ENCODE data around the gene SPECC1L. TPM values are rescaled to one million over a fixed set of nuclear protein-coding genes. Genes with fewer than 3 reads are reported as not detected.
A peak's percentile ranks its signal among the peaks of the same experiment; 100 is the strongest.

Gene SPECC1L
- total and polyA plus RNA-seq, 10 donors = 5.0 to 65.4 (median 41.5) TPM

GRCh38 chr22:24232725-24233124, 37.9 kb upstream of the SPECC1L start:
- Histone ChIP-seq H3K4me3 (no peak overlapping the region), H3K27ac (peak overlapping the region in 4 of 8 donors; percentile 38 to 69 (median 48)), H3K4me1 (peaks cover 0 to 24% (median 7%) of the 10 kb centered on the region in 6 donors), H3K9me3 (no peaks in the 10 kb centered on the region), H3K27me3 (replicated peaks in 1 of 7) (no peaks in the 10 kb centered on the region), H3K36me3 (peaks cover 0 to 22% (median 0%) of the 10 kb centered on the region in 6 donors)
- intact Hi-C loops (cut with DNase I; ENCODE audit: low total_unique reads) = no loop called here
- TF ChIP-seq POLR2A (IDR thresholded peaks at IDR 0.05) = no peak
- TF ChIP-seq POLR2AphosphoS5 (IDR thresholded peaks at IDR 0.05) = peak; percentile 71 to 81 (median 79)
- WGBS, 5 donors = 60 to 94% (median 77%) methylated on average over 6 to 15 of the region's 15 CpGs
- no peak for DNase-seq

GRCh38 chr22:24233235-24233634, 37.4 kb upstream of the SPECC1L start:
- no peak for DNase-seq
- no peaks in the 10 kb centered on the region for H3K27me3 ChIP-seq (replicated peaks in 1 of 7)
- H3K36me3 ChIP-seq = peaks cover 0 to 20% (median 0%) of the 10 kb centered on the region in 6 donors
- intact Hi-C loops (cut with DNase I; ENCODE audit: low total_unique reads) = no loop called here
- H3K27ac ChIP-seq = peak overlapping the region in 2 of 8 donors; percentile 50 to 69
- peaks cover 0 to 24% (median 7%) of the 10 kb centered on the region in 6 donors for H3K4me1 ChIP-seq
- 93 to 98% (median 95%) methylated on average over 11 to 13 of the region's 13 CpGs for WGBS, 5 donors
- no peaks in the 10 kb centered on the region for H3K9me3 ChIP-seq
- no peak overlapping the region for H3K4me3 ChIP-seq
- TF ChIP-seq CTCF (IDR thresholded peaks at IDR 0.05 in 8 of 11, conservative IDR thresholded peaks at IDR 0.05 in 3 of 11) = no peak
- TF ChIP-seq POLR2A (IDR thresholded peaks at IDR 0.05) = no peak
- TF ChIP-seq POLR2AphosphoS5 (IDR thresholded peaks at IDR 0.05) = no peak

- Histone ChIP-seq H3K36me3 (peaks cover 0 to 14% (median 0%) of the 10 kb centered on the region in 6 donors), H3K4me3 (no peak overlapping the region), H3K4me1 (peaks cover 0 to 24% (median 7%) of the 10 kb centered on the region in 6 donors), H3K9me3 (no peaks in the 10 kb centered on the region), H3K27ac (no peak overlapping the region), H3K27me3 (replicated peaks in 1 of 7) (no peaks in the 10 kb centered on the region)
- DNase-seq = no peak
- WGBS, 5 donors = 88 to 97% (median 94%) methylated on average over 6 to 14 of the region's 14 CpGs
- TF ChIP-seq POLR2A (IDR thresholded peaks at IDR 0.05) = no peak
- no peak for TF ChIP-seq CTCF (IDR thresholded peaks at IDR 0.05 in 8 of 11, conservative IDR thresholded peaks at IDR 0.05 in 3 of 11)
- TF ChIP-seq POLR2AphosphoS5 (IDR thresholded peaks at IDR 0.05) = no peak
- intact Hi-C loops (cut with DNase I; ENCODE audit: low total_unique reads) = no loop called here
Measured at GRCh38 chr22:24233816-24234215, 36.8 kb upstream of the SPECC1L start.

- no peak for TF ChIP-seq CTCF (IDR thresholded peaks at IDR 0.05 in 8 of 11, conservative IDR thresholded peaks at IDR 0.05 in 3 of 11)
- TF ChIP-seq POLR2AphosphoS5 (IDR thresholded peaks at IDR 0.05) = no peak
- no peak for TF ChIP-seq POLR2A (IDR thresholded peaks at IDR 0.05)
- no peaks in the 10 kb centered on the region for H3K27me3 ChIP-seq (replicated peaks in 1 of 7)
- peaks cover 0 to 30% (median 8%) of the 10 kb centered on the region in 6 donors for H3K4me1 ChIP-seq
- H3K9me3 ChIP-seq = no peaks in the 10 kb centered on the region
- WGBS, 5 donors = 88 to 95% (median 92%) methylated on average over 3 to 4 of the region's 4 CpGs
- peaks cover 0 to 8% (median 0%) of the 10 kb centered on the region in 6 donors for H3K36me3 ChIP-seq
- H3K4me3 ChIP-seq = no peak overlapping the region
- no peak overlapping the region for H3K27ac ChIP-seq
- no peak for DNase-seq
- intact Hi-C loops (cut with DNase I; ENCODE audit: low total_unique reads) = no loop called here
Measured at GRCh38 chr22:24235315-24235714, 35.3 kb upstream of the SPECC1L start.
